Smooth muscle cell (in vitro differentiated cells): ENCODE measurements around the gene PHLDA2. TPM values are rescaled to one million over a fixed set of nuclear protein-coding genes. Genes with fewer than 3 reads are reported as not detected.

ENCODE experiments used
- DNase-seq: peaks from one replicate; lab custom pipeline; 2025; ENCODE audit not compliant: unreplicated experiment; lab: John Stamatoyannopoulos, UW
- H2AFZ ChIP-seq: fragments of 200-600 bp; sonication (generic); 2 replicates; pipeline ENCODE4 v1.6.0; 2016; ENCODE audit warnings: antibody characterized with exemption, low read depth, mild to moderate bottlenecking
- H3F3A ChIP-seq: fragments of 200-600 bp; sonication (generic); 2 replicates; pipeline ENCODE4 v1.6.0; 2017; ENCODE audit warnings: antibody characterized with exemption, low read depth
- H3K27ac ChIP-seq: fragments of 200-600 bp; sonication (generic); 2 replicates; pipeline ENCODE4 v1.5.1; 2016; ENCODE audit warnings: low read depth, mild to moderate bottlenecking
- H3K27me3 ChIP-seq: fragments of 200-600 bp; sonication (generic); 2 replicates; pipeline ENCODE4 v1.6.1; 2016; ENCODE audit warnings: low read depth, mild to moderate bottlenecking
- H3K36me3 ChIP-seq: fragments of 200-600 bp; sonication (generic); 2 replicates; pipeline ENCODE4 v1.5.1; 2016; ENCODE audit warnings: low read depth
- H3K4me1 ChIP-seq: fragments of 200-600 bp; sonication (generic); 2 replicates; pipeline ENCODE4 v1.5.1; 2016; ENCODE audit warnings: low read depth
- H3K4me2 ChIP-seq: fragments of 200-600 bp; sonication (generic); 2 replicates; pipeline ENCODE4 v1.6.0; 2016; ENCODE audit warnings: mild to moderate bottlenecking
- H3K4me3 ChIP-seq: fragments of 200-600 bp; sonication (generic); 2 replicates; pipeline ENCODE4 v1.5.1; 2016; ENCODE audit warnings: mild to moderate bottlenecking
- H3K79me2 ChIP-seq: fragments of 200-600 bp; sonication (generic); 2 replicates; pipeline ENCODE4 v1.6.0; 2016; ENCODE audit warnings: low read depth, mild to moderate bottlenecking
- H3K9ac ChIP-seq: fragments of 200-600 bp; sonication (generic); 2 replicates; pipeline ENCODE4 v1.6.0; 2016; ENCODE audit warnings: low read depth
- H3K9me3 ChIP-seq: fragments of 200-600 bp; sonication (generic); replicated peaks from 2 replicates; pipeline ENCODE4 v1.5.1; 2016; ENCODE audit warnings: low read depth
- H4K20me1 ChIP-seq: fragments of 200-600 bp; sonication (generic); 2 replicates; pipeline ENCODE4 v1.6.0; 2016; ENCODE audit warnings: low read depth
- WGBS: methylation state at CpG from one replicate; pipeline ENCODE4 v1.1.7; 2016; ENCODE audit warnings: low lambda C conversion rate; 5-methylcytosine and 5-hydroxymethylcytosine counted together
- polyA plus RNA-seq: library from polyadenylated mRNA; unstranded; fragments of >200 nt; fragmentation: Nextera tagmentation; extraction: Ambion mirVana; gene quantifications from 2 replicates; pipeline ENCODE4 v1.2.1, GENCODE V29; 2016
- total RNA-seq: library from RNA; depleted of rRNA; stranded (reverse); fragments of >200 nt; gene quantifications from 2 replicates; pipeline ENCODE4 v1.2.3, GENCODE V29; 2014
- TF ChIP-seq, protein P1 (sequence below): fragments of 200-600 bp; sonication (generic); IDR thresholded peaks from 2 replicates; pipeline ENCODE4 v1.5.1; 2017; ENCODE audit warnings: borderline replicate concordance, mild to moderate bottlenecking, antibody characterized with exemption; ENCODE audit not compliant: insufficient read depth, poor library complexity, severe bottlenecking

The PHLDA2 gene
- total and polyA plus RNA-seq, 2 experiments from 2014 or later, result 11.0 to 89.3 TPM

DNA sequence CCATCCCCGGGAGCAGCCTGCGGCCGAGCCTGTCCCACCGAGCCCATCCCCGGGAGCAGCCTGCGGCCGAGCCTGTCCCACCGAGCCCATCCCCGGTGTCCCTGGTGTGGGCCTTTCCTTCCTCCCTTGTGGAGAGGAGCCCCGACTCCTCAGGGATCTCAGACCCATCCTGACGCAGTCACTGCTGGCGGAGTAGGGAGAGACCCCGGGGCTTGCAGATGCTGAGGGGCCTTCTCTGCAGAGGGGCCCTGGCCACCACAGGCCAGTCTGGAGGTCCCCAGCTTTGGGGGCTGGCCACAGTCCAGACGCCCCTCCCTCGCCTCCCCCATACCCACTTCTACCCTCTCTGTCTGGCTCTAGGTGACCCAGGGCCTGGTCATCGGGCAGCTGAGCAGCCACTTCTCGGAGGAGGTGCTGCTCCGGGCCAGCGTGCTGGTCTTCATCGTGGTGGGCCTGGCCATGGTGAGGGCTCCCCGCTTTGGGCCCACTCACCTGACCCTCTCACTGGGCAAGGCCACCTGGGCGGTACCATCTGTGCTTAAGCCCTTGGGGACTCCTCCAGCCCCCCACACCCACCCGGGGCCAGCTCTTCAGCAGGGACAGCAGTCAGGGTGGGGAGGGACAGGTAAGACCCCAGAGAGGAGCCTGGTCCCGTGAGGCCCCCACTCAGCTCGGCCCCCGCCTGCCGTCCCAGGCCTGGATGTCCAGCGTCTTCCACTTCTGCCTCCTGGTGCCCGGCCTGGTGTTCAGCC lies 7.3 kb downstream of the PHLDA2 start:
- WGBS, result 97% methylated on average over 27 of the region's 29 CpGs
- Histone ChIP-seq H3K9me3 (no peaks in the 10 kb centered on the region), H3K4me3 (no peak overlapping the region), H4K20me1 (peaks cover 6% of the 10 kb centered on the region), H2AFZ (no peak overlapping the region), H3K27ac (no peak overlapping the region), H3K4me1 (no peaks in the 10 kb centered on the region), H3K36me3 (no peaks in the 10 kb centered on the region), H3K4me2 (no peak overlapping the region), H3K27me3 (no peaks in the 10 kb centered on the region), H3K9ac (no peak overlapping the region), H3K79me2 (peaks cover 6% of the 10 kb centered on the region), H3F3A (no peaks in the 10 kb centered on the region)
- TF ChIP-seq, protein P1, sequence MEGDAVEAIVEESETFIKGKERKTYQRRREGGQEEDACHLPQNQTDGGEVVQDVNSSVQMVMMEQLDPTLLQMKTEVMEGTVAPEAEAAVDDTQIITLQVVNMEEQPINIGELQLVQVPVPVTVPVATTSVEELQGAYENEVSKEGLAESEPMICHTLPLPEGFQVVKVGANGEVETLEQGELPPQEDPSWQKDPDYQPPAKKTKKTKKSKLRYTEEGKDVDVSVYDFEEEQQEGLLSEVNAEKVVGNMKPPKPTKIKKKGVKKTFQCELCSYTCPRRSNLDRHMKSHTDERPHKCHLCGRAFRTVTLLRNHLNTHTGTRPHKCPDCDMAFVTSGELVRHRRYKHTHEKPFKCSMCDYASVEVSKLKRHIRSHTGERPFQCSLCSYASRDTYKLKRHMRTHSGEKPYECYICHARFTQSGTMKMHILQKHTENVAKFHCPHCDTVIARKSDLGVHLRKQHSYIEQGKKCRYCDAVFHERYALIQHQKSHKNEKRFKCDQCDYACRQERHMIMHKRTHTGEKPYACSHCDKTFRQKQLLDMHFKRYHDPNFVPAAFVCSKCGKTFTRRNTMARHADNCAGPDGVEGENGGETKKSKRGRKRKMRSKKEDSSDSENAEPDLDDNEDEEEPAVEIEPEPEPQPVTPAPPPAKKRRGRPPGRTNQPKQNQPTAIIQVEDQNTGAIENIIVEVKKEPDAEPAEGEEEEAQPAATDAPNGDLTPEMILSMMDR, result no peak
- no peak for DNase-seq

DNA sequence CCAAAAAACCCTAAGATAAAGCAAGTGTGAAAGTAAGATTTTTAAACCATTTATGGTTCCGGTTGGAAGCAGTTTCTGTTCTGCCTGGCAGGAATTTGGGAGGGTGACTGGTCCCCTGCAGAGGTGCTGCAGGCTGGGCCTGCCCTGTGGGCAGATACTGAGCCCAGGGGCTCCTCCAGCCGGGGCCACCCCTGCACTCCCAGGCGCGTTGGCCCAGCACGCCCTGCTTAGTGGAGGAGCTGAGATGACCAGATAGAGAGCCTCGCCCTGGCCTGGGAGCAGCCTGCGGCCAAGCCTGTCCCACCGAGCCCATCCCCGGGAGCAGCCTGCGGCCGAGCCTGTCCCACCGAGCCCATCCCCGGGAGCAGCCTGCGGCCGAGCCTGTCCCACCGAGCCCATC lies 8.0 kb downstream of the PHLDA2 start:
- no peaks in the 10 kb centered on the region for H3K27me3 ChIP-seq
- H3K9me3 ChIP-seq, result no peaks in the 10 kb centered on the region
- no peak overlapping the region for H3K4me2 ChIP-seq
- 91% methylated on average over 12 of the region's 16 CpGs for WGBS
- no peaks in the 10 kb centered on the region for H3F3A ChIP-seq
- H3K79me2 ChIP-seq, result no peaks in the 10 kb centered on the region
- no peak overlapping the region for H3K27ac ChIP-seq
- H3K4me3 ChIP-seq, result no peak overlapping the region
- no peaks in the 10 kb centered on the region for H3K4me1 ChIP-seq
- DNase-seq, result no peak
- H4K20me1 ChIP-seq, result no peaks in the 10 kb centered on the region
- H3K9ac ChIP-seq, result no peak overlapping the region
- TF ChIP-seq, protein P1, result no peak
- H3K36me3 ChIP-seq, result no peaks in the 10 kb centered on the region
- no peak overlapping the region for H2AFZ ChIP-seq

DNA sequence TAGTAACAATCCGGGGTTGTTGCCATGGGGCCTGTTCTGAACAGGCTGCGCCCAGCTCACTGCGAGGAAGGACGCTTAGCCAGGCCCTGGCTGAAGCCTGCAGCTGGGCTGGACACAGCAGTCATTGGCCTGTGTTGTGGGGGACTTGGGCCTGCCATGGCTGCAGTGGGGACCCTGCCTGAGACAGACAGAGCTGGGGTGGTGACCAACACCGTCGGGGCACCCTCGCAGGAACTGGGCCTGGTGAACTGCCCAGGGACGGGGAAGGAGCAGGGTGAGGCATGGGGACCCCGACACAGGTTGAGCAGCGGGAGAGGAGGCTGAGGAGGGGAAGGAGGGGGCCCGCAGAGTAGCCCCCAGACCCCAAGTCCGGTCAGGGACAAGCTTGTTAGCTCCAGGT lies 8.9 kb downstream of the PHLDA2 start:
- Histone ChIP-seq H3K27ac (no peak overlapping the region), H3K4me1 (no peaks in the 10 kb centered on the region), H3K9me3 (no peaks in the 10 kb centered on the region), H3K27me3 (no peaks in the 10 kb centered on the region), H2AFZ (no peak overlapping the region), H3K4me3 (no peak overlapping the region), H3K79me2 (no peaks in the 10 kb centered on the region), H3K4me2 (no peak overlapping the region), H3K36me3 (no peaks in the 10 kb centered on the region), H3F3A (no peaks in the 10 kb centered on the region), H4K20me1 (no peaks in the 10 kb centered on the region), H3K9ac (no peak overlapping the region)
- TF ChIP-seq, protein P1, result no peak
- DNase-seq, result no peak
- WGBS, result 95% methylated on average over 12 of the region's 12 CpGs

DNA sequence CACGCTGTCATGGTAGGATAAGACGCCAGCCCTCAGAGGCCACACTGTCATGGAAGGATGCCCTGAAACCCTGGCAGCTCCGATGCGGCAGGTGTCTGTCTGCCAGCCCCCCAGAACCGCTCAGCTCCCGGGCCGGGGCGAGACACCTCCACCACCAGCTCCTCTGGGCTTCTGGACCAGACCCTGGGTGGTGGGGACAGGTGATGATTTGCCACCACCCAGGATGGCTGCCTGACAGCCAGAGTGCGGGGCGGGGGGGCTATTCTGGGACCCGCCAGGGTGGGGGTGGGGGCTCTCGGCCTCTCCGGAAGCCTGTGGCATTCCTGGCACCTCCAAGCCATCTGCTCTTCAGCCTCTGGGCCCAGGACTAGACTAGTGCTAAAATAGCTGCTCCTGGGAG lies 9.4 kb downstream of the PHLDA2 start:
- H3K27me3 ChIP-seq, result no peaks in the 10 kb centered on the region
- no peak overlapping the region for H3K9ac ChIP-seq
- TF ChIP-seq, protein P1, result no peak
- no peaks in the 10 kb centered on the region for H3K9me3 ChIP-seq
- no peaks in the 10 kb centered on the region for H4K20me1 ChIP-seq
- H2AFZ ChIP-seq, result no peak overlapping the region
- H3K27ac ChIP-seq, result no peak overlapping the region
- no peaks in the 10 kb centered on the region for H3F3A ChIP-seq
- no peak for DNase-seq
- H3K4me1 ChIP-seq, result no peaks in the 10 kb centered on the region
- no peaks in the 10 kb centered on the region for H3K36me3 ChIP-seq
- no peak overlapping the region for H3K4me3 ChIP-seq
- H3K4me2 ChIP-seq, result no peak overlapping the region
- H3K79me2 ChIP-seq, result no peaks in the 10 kb centered on the region
- WGBS, result 95% methylated on average over 13 of the region's 13 CpGs
